ENCODE data around the gene PHF13. TPM values are rescaled to one million over a fixed set of nuclear protein-coding genes. Genes with fewer than 3 reads are reported as not detected.

Gene PHF13
- total RNA-seq, 1 experiment from 2014 or later: 17.6 TPM

DNA sequence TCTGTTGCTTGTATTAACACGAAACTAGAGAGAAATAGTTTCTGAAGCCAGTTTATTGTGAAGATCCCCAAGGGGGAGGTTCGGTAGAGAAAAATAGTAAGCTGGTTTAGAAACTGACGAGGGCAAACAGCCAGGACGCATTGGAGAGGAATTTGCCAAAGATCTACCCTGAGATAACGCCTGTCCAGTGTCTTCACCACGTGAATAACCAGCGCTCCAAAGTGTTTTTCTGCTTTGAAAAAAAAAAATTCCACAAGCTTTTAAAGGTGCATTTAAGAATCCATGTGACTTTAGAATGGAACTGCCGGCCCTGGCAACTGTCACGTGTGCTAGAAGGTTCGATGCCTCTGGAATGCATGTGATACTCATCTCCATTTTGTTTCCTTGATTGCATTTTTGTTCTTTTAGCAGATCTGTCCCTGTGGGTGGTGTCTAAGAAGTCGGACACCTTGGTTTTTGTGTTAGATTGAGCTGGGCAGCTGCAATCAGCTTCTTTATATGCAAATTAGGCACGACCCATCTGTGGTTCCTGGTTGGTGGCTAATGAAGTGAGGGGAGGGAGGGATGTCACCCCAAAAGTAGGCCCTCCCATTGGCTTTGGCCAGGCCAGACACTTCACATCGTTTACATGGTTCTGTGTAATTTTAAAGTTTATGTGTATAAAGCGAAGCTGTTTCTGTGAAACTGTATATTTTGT, 9.9 kb downstream of the PHF13 start:
- Histone ChIP-seq H3K4me3 (no peak overlapping the region), H3K36me3 (peaks cover 89% of the 10 kb centered on the region)
- no peak for DNase-seq (ENCODE audit: low read depth in 1 of 2, low spot score in 2 of 2)

DNA sequence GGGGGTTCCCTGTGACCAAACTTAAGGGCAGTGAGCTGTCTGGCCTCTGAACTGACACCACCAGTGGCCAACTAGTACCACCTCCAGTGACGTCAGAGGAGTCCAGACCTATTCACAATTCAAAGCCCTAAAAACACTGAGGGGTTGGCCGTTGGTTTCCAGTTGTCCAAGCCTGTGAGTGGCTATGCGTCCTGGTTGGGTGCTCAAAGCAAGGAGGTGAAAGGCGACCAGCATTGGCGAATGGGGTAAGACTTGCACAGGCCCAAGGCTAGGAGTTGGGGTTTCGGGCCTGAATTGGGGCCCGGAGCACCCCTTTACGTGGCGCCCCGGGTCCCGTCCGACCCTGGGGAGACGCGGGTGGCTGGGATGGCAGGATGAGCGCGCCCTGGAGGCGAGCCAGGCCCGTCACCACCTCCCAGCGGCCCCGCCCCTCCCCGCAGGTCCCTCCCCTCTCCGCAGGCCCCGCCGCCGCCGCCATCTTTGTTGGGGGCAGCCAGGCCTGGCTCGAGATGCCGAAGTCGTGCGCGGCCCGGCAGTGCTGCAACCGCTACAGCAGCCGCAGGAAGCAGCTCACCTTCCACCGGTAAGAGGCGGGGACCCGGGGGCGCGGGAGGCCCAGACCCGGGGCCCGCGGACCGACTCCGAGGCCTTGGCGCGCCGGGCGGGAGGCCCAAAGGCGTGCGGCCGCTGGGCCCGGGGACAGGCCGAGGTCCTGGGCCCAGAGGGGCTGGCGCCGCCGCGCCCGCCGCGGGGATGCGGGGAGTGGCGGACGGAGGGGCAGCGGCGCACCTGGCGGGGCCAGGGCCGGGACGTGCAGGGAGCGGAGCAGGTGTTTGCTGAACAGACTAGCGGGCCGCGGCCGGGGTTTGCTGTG, 11.4 kb downstream of the PHF13 start, which contains the start of gene THAP3:
Gene THAP3, plus strand, starts transcription at position 159 of the 874 bp plus-strand sequence. Its CDS starts 351 bp downstream, at position 510.
- H3K9me3 ChIP-seq (replicated peaks): no peaks in the 10 kb centered on the region
- H3K27ac ChIP-seq: peak within 1 kb of the TSS; percentile 66
- H3K36me3 ChIP-seq: peaks cover 91% of the 10 kb centered on the region
- no peaks in the 10 kb centered on the region for H3K27me3 ChIP-seq (replicated peaks)
- peaks cover 12% of the 10 kb centered on the region for H3K4me1 ChIP-seq (replicated peaks)
- peak within 1 kb of the TSS; percentile 96 for H3K4me3 ChIP-seq
- DNase-seq (ENCODE audit: low read depth in 1 of 2, low spot score in 2 of 2): peak; percentile 90 to 91

More for the DNA sequence above, 9.9 kb downstream of the PHF13 start:
- H3K4me1 ChIP-seq (replicated peaks): peaks cover 12% of the 10 kb centered on the region
- H3K27me3 ChIP-seq (replicated peaks): no peaks in the 10 kb centered on the region
- H3K27ac ChIP-seq: no peak overlapping the region
- H3K9me3 ChIP-seq (replicated peaks): no peaks in the 10 kb centered on the region

DNA sequence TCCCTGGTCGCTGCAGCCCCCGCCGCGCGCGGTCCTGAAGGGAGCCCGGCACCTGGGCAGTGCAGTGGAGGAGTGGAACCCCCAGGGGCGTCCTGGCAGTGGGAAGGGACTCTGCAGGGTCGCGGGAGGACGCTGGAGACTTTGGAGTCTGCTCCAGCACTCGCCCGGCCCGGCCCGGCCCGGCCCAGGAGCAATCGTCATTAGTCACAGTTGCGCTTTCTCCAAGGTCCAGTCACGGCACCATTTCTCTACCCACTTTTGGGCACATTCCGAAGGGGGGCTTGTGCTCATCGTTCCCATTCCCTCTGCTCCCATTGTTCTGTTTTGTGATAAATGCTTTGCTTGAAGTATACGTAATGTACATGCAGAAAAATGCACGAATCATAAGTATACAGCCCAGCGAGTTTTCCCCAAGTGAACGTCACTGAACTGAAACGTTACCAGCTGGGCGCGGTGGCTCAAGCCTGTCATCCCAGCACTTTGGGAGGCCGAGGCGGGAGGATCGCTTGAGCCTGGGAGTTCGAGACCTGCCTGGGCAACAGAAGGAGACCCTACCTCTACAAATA, 12.1 kb downstream of the PHF13 start:
- Histone ChIP-seq H3K36me3 (peaks cover 90% of the 10 kb centered on the region), H3K4me3 (peak overlapping the region; percentile 96), H3K4me1 (replicated peaks) (peaks cover 12% of the 10 kb centered on the region)

DNA sequence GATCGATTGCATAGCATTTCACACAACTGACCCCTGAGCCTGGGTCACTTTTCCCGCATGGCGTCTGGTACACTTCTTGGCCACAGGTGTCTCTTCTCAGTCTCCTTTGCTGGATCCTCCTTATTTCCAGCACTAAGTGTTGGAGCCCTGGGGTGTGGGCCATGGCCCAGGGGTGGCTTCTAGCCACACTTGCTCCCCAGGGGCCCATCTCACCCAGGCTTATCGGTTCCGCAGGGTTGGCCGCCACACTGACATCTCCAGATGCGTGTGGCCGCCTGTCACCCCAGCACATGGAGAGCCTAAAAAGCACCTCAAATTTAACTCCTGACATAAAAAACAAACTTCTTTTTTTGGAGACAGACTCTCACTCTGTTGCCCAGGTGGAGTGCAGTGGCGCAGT, 13.5 kb downstream of the PHF13 start:
- no peak overlapping the region for H3K4me3 ChIP-seq
- peaks cover 86% of the 10 kb centered on the region for H3K36me3 ChIP-seq

More for the DNA sequence above, 12.1 kb downstream of the PHF13 start:
- Histone ChIP-seq H3K27me3 (replicated peaks) (no peaks in the 10 kb centered on the region), H3K9me3 (replicated peaks) (no peaks in the 10 kb centered on the region), H3K27ac (peak overlapping the region; percentile 66)
- DNase-seq (ENCODE audit: low read depth in 1 of 2, low spot score in 2 of 2): peak in 1 of 2 experiments; percentile 61

DNA sequence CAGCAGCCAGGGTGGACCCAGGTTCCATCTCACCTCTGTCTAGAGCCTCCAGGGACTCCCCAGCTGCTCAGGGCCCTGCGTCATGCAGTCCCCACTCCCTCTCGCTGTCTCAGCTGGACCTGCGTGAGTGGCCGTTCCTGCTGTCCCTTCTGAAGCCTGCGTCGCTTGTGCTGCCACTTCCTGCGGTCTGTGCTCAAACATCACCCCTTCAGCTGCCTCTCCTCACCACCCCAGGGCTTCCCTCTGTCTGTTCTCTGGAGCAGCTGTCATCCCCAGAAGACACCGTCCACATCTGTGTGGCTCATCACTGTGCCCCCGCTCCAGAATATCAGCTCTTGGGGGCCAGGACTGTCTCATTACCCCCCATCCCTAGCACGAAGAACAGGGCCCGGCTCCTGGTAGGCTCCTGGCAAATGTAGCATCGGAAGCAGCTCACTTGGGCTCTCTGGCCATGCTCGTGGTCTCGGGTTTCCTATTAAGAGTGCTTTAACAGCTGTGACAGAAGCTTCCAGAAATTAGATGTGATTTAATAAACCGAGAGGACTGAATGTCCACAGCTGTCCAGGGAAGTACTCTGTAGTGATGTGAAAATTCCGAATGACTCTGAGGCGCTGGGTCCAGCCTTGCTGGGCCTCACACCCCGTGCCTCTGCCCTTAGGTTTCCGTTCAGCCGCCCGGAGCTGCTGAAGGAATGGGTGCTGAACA, 14.5 kb downstream of the PHF13 start:
- H3K4me3 ChIP-seq: no peak overlapping the region
- H3K27ac ChIP-seq: no peak overlapping the region
- H3K36me3 ChIP-seq: peaks cover 86% of the 10 kb centered on the region
- no peaks in the 10 kb centered on the region for H3K27me3 ChIP-seq (replicated peaks)
- no peak for DNase-seq (ENCODE audit: low read depth in 1 of 2, low spot score in 2 of 2)
- peaks cover 12% of the 10 kb centered on the region for H3K4me1 ChIP-seq (replicated peaks)
- no peaks in the 10 kb centered on the region for H3K9me3 ChIP-seq (replicated peaks)

More for the DNA sequence above, 13.5 kb downstream of the PHF13 start:
- H3K27ac ChIP-seq: no peak overlapping the region
- peaks cover 12% of the 10 kb centered on the region for H3K4me1 ChIP-seq (replicated peaks)
- H3K9me3 ChIP-seq (replicated peaks): no peaks in the 10 kb centered on the region
- H3K27me3 ChIP-seq (replicated peaks): no peaks in the 10 kb centered on the region
- DNase-seq (ENCODE audit: low read depth in 1 of 2, low spot score in 2 of 2): no peak

DNA sequence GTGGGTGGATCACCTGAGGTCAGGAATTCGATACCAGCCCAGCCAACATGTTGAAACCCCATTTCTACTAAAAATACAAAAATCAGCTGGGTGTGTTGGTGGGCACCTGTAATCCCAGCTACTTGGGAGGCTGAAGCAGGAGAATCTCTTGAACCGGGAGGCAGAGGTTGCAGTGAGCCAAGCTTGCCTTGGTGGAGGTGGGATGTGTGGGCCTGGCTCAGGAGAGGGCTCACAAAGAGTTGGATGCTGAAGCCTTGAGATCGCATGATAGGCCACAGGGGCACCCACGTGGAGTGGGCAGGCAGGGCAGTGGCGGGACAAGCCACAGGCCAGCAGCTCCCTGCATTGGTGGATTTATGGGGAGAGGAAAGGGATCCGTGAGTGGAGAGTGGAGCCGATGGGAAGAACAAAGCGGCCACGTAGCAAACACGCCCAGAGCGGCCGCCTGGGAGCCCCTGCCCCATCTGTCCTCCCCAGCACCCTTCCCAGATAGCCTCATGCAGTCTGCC, 15.5 kb downstream of the PHF13 start:
- no peak overlapping the region for H3K4me3 ChIP-seq
- H3K27me3 ChIP-seq (replicated peaks): no peaks in the 10 kb centered on the region
- no peak overlapping the region for H3K27ac ChIP-seq
- DNase-seq (ENCODE audit: low read depth in 1 of 2, low spot score in 2 of 2): no peak
- no peaks in the 10 kb centered on the region for H3K9me3 ChIP-seq (replicated peaks)
- H3K4me1 ChIP-seq (replicated peaks): peaks cover 12% of the 10 kb centered on the region
- H3K36me3 ChIP-seq: peaks cover 86% of the 10 kb centered on the region

DNA sequence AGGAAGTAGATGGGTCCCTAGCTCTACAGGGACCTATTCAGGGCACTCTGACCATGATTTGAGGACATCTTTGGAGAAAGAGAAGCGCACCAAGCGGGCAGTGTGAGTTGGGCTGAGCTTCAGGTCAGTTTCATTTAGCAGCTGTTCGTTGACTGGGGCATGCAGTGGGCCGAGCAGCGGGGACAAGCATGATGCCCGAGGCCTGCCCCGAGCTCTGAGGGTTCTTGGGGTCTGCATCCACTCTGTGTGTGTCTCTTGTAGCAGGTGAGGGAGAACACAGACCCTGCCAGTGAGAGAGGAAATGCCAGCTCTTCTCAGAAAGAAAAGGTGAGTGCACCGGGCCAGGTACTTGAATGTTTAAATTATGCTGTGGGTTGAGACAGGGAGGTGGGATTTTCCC, 16.5 kb downstream of the PHF13 start:
- H3K36me3 ChIP-seq: peaks cover 88% of the 10 kb centered on the region
- peaks cover 6% of the 10 kb centered on the region; the same call in 1 of the 2 replicates for H3K4me1 ChIP-seq (replicated peaks)
- no peaks in the 10 kb centered on the region for H3K9me3 ChIP-seq (replicated peaks)
- H3K27ac ChIP-seq: no peak overlapping the region
- DNase-seq (ENCODE audit: low read depth in 1 of 2, low spot score in 2 of 2): no peak
- no peak overlapping the region for H3K4me3 ChIP-seq
- H3K27me3 ChIP-seq (replicated peaks): no peaks in the 10 kb centered on the region

DNA sequence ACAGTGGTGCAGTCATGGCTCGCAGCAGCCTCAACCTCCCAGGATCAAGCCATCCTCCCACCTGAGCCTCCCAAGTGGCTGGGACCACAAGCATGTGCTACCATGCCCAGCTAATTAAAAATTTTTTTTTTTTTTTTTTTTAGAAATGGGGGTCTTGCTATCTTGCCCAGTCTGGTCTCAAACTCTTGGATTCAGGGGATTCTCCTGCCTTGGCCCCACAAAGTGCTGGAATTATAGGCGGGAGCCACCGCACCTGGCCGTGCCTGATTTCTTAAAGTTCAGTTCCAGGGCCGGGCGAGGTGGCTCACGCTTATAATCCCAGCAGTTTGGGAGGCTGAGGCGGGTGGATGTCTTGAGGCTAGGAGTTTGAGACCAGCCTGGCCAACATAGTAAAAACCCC, 17.5 kb downstream of the PHF13 start:
- H3K27me3 ChIP-seq (replicated peaks): no peaks in the 10 kb centered on the region
- peaks cover 4% of the 10 kb centered on the region; the same call in 1 of the 2 replicates for H3K4me1 ChIP-seq (replicated peaks)
- no peak overlapping the region for H3K4me3 ChIP-seq
- no peak overlapping the region for H3K27ac ChIP-seq
- no peaks in the 10 kb centered on the region for H3K9me3 ChIP-seq (replicated peaks)
- DNase-seq (ENCODE audit: low read depth in 1 of 2, low spot score in 2 of 2): no peak
- peaks cover 92% of the 10 kb centered on the region for H3K36me3 ChIP-seq

DNA sequence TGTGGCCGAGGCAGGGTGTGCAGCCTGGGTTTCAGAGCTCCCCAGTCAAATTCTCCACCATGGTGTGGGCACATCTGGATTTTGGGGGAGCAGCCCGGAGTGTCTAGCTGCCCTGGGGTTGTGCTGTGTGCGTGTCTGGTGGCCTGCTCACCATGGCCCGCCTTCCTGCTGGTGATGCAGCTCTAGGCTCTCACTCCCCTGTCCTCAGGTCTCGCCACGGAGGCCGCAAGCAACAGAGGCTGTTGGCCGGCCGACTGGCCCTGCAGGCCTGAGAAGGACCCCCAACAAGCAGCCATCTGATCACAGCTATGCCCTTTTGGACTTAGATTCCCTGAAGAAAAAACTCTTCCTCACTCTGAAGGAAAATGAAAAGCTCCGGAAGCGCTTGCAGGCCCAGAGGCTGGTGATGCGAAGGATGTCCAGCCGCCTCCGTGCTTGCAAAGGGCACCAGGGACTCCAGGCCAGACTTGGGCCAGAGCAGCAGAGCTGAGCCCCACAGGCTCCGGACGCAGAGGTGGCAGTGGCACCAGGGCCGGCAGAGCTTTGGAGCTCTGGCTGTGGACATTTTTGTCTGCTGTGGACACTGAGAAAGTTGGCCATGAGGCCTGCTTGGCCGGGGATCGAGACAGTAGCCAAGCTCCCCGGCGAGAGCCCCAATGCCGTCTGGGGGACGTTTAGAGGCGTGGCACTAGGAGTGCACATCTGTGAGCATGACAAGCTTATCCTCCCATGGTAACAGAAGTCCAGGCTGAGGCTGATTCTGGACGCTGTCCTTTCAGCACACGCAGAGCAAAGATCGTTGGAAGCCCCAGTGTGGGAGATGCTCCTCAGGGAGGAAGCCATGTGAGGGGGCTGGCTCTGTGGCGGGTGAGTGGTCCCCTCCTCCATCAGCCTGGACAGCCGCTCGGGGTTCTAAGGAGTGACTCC, 19.3 kb downstream of the PHF13 start:
- H3K4me3 ChIP-seq: no peak overlapping the region
- DNase-seq (ENCODE audit: low read depth in 1 of 2, low spot score in 2 of 2): no peak
- H3K27ac ChIP-seq: no peak overlapping the region
- H3K36me3 ChIP-seq: peaks cover 93% of the 10 kb centered on the region
- no peaks in the 10 kb centered on the region for H3K9me3 ChIP-seq (replicated peaks)
- no peaks in the 10 kb centered on the region for H3K4me1 ChIP-seq (replicated peaks)
- no peaks in the 10 kb centered on the region for H3K27me3 ChIP-seq (replicated peaks)

DNA sequence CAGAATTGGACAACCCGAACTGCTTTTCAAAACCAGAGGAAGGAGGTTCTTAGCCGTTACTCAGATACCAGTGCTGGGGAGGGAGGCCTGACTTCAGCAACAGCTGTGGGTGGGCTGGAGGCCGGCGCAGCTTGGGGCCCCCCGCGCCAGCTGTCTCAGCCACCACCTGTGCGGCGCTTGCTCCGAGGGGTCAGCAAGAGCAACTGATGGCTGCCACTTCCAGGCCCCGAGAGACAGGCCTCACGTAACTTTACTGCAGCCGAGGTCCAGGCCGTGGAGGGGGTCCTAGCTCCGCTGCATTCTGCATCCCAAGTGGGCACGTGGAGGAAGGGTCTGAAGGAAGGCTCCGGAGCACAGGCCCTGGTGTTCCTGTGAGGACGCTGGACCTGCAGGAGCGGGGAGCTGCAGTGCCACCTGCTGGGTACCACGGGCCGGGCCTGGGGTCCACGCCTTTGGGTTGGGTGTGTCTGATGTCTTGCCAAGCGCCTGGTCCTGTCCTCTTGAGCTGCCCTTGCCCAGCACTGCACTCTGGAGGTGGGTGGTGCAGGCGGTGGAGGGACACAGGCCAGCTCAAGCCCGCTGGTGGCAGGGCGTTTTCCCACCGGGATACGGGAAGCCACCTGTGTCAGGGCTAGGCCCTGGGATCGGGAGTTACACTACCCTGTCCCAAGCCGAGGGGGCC, 21.0 kb downstream of the PHF13 start:
- peaks cover 90% of the 10 kb centered on the region for H3K36me3 ChIP-seq
- no peaks in the 10 kb centered on the region for H3K27me3 ChIP-seq (replicated peaks)
- DNase-seq (ENCODE audit: low read depth in 1 of 2, low spot score in 2 of 2): peak in 1 of 2 experiments; percentile 61
- no peak overlapping the region for H3K4me3 ChIP-seq
- no peaks in the 10 kb centered on the region for H3K4me1 ChIP-seq (replicated peaks)
- no peaks in the 10 kb centered on the region for H3K9me3 ChIP-seq (replicated peaks)
- no peak overlapping the region for H3K27ac ChIP-seq

DNA sequence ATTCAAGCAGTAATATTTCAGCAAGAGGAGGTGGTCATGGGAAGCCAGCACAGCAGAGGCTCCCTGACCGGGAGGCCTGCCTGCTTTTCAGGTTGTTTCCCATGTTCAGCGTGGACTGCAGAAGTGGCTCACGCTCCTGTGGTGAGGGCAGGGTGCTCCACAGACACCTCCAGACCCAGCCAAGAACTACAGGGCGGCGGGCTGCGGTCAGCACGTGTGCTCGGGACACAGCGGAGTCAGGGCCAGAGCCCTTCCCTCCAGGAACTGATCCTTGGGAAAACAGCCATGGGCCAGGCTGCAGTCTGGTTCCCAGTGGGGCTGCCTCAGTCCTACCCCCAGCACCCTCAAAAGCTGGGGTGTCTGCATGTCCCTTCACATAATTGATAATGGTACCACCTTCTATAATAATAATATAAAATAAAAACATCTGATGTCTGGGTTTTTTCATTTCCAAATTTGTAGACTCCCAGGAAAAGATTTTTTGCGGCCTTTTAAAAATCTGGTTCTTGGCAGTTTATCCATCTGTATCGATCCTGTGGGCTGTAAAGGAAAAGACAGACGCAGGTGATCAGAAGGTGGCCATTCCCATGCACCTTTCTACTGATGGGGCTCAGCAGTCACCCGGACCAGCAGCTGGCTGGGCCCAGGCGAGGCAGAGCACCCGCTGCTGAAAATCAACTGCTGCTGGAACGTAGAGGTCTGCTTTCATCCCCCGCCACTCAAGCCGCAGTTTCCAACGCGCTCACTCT, 21.8 kb downstream of the PHF13 start:
- Histone ChIP-seq H3K9me3 (replicated peaks) (no peaks in the 10 kb centered on the region), H3K4me1 (replicated peaks) (no peaks in the 10 kb centered on the region), H3K4me3 (no peak overlapping the region), H3K27me3 (replicated peaks) (no peaks in the 10 kb centered on the region), H3K27ac (no peak overlapping the region), H3K36me3 (peaks cover 89% of the 10 kb centered on the region)
- no peak for DNase-seq (ENCODE audit: low read depth in 1 of 2, low spot score in 2 of 2)
